ENCODE data around the gene LCN9.

The LCN9 gene, protein sequence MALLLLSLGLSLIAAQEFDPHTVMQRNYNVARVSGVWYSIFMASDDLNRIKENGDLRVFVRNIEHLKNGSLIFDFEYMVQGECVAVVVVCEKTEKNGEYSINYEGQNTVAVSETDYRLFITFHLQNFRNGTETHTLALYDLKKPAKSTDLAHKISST

DNA sequence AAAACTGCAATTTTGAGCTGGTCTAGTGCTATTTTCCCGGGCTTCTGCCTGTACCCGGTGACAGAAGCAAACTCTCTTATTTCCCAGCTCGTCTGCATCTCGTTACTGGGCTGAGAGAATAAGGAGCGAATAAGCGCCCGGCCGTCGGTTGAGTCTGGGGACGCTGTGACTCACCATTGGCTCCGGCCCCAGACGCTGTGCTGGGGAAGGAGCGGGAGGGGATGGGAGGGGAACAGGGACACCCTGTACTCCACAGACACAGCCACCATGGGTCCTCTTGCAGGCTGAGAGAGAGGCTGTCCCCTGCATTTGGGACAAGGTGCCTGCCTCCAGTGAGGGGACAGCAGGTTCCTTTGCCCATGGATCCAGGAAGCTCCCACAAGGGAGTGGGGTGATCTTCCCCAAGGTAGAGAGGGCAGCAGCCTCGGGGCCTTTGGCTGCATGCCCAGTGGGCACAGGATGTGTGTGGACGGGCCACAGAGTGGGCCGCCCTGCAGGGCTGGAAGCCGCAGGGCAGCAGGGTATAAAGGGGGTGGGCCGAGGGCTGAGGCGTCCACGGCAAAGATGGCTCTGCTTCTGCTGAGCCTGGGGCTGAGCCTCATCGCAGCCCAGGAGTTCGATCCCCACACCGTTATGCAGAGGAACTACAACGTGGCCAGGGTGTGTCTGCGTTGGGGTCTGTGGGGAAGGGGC lies at the start of gene LCN9:
TSS of gene LCN9 (plus strand) at position 552 of the 693 bp plus-strand sequence. CDS start at position 565, 13 bp downstream.
- H3K9ac ChIP-seq (ENCODE audit: low read depth, low read length): no peak within 1 kb of the TSS
- no peaks in the 10 kb centered on the region for H3K36me3 ChIP-seq (ENCODE audit: insufficient read depth, low read length)
- peaks cover 3% of the 10 kb centered on the region; the same call in 1 of the 2 replicates for H3K4me1 ChIP-seq (ENCODE audit: insufficient read depth, low read length)
- no peaks in the 10 kb centered on the region for H3K9me3 ChIP-seq (ENCODE audit: control insufficient read depth, insufficient read depth, low read length)

DNA sequence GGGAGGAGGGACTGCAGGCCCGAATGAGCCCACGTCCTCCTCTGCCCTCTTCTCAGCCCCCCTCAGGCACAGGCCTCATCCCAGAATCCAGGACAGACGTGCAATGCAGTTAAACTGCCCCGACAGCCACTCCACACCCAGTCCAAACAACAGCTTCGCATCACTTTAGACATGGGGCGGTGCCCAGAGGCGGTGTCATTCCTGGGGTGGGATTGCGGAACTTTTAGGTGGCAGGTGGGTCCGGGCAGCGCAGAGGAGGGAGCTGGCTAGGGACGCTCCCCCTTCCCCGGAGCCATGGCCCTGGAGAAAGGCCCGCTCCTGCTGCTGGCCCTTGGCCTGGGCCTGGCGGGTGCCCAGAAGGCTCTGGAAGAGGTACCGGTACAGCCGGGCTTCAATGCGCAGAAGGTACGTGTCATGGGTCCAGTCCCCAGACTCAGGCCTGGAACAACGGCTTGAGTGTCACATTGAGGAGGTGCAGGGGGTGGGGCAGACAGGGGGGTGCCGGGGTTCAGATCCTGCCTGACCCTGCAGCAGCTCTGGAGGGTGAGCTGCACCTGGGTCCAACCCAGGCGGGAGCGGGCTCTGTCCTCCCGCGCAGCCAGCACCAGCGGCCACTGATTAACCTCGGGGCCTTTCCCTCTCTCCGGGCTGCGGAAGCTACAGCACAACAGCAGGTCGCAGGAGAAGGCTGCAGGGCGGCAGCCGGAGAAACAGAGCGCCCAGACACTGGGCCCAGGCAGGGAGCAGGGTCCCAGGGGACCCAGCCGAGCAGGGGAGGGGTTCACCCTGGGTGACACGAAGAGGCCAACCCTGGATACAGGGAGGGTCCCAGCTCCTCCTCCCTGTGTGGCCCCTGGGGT lies 48.9 kb upstream of the LCN9 start:
- Histone ChIP-seq H3K9me3 (ENCODE audit: control insufficient read depth, insufficient read depth, low read length) (no peaks in the 10 kb centered on the region), H3K4me1 (ENCODE audit: insufficient read depth, low read length) (no peaks in the 10 kb centered on the region), H3K36me3 (ENCODE audit: insufficient read depth, low read length) (no peaks in the 10 kb centered on the region), H3K9ac (ENCODE audit: low read depth, low read length) (no peak overlapping the region)

DNA sequence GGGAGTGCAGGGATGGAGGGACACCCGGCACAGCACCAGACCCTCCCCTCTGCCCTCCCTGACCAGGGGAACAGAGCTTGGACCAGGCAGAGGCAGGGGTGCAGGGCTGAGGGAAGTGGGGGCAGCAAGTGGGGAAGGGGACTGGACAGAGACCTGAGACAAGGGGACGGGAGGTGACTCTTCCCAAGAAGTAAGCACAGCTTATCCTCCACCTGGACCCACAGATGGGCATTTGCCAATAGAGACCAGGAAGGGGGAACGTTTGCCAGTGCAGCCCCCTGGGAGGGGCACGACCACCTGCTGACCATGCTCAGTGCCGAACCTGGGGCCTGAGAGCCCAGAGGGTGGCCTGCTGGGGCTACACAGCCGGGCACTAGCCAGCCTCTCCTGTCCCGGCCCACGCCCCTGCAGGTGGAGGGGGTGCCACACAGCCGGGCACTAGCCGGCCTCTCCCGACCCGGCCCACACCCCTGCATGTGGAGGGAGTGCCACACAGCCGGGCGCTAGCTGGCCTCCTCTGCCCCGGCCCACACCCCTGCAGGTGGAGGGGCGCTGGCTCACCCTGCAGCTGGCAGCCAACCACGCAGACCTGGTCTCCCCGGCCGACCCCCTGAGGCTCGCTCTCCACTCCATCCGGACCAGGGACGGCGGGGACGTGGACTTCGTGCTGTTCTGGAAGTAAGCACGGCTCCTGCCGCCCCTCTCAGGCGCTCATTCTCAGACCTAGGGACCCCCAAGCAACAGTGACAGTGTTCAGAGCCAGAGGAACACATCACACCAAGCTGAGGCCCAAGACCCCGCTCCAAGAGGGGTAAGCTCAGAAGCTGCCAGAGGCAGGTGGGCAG lies 48.1 kb upstream of the LCN9 start:
- no peaks in the 10 kb centered on the region for H3K9me3 ChIP-seq (ENCODE audit: control insufficient read depth, insufficient read depth, low read length)
- H3K4me1 ChIP-seq (ENCODE audit: insufficient read depth, low read length): no peaks in the 10 kb centered on the region
- no peak overlapping the region for H3K9ac ChIP-seq (ENCODE audit: low read depth, low read length)
- H3K36me3 ChIP-seq (ENCODE audit: insufficient read depth, low read length): no peaks in the 10 kb centered on the region

DNA sequence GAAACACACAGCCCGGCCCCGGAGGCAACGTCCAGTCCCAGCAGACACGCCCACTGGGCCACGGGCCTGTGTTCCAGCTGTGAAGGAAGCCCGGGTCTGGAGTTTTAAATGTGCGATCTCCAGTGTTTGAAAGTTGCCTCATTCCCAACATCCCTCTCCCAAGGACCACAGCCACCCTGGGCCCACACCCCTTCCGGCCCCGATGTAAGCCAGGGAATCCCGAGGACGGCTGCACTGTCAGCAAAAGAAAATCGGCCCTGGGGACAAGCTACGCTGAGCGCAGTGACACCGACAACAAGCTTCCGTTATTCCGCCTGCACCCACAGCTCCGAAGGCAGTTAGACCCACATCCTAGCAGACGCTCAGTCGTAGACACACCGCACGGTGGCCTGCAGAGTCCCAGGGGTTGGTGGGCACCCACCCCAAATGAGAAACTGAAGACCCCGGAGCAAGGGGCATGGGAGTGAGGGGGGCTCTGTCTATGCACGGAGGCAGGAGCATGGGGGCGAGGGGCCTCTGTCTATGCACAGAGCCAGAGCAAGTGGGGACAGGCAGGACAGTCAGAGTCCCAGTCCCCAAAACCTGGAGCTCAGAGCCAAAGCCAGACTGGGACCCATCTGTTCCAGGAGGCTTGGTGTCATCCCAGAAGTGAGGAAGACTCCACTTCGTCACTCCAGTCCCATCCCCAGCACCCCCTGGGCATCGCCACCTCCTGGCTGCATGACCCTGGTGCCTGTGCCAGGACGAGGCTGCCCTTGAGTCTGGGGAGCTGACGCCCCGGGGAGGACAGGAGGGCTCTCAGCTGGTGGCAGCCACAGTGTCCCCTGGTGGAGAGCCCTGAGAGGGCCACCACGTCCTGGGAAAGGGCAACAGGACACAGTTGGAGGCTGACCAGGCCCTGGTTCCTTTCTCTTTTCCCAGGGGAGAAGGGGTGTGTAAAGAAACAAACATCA lies 47.2 kb upstream of the LCN9 start:
- Histone ChIP-seq H3K9me3 (ENCODE audit: control insufficient read depth, insufficient read depth, low read length) (no peaks in the 10 kb centered on the region), H3K9ac (ENCODE audit: low read depth, low read length) (no peak overlapping the region)

DNA sequence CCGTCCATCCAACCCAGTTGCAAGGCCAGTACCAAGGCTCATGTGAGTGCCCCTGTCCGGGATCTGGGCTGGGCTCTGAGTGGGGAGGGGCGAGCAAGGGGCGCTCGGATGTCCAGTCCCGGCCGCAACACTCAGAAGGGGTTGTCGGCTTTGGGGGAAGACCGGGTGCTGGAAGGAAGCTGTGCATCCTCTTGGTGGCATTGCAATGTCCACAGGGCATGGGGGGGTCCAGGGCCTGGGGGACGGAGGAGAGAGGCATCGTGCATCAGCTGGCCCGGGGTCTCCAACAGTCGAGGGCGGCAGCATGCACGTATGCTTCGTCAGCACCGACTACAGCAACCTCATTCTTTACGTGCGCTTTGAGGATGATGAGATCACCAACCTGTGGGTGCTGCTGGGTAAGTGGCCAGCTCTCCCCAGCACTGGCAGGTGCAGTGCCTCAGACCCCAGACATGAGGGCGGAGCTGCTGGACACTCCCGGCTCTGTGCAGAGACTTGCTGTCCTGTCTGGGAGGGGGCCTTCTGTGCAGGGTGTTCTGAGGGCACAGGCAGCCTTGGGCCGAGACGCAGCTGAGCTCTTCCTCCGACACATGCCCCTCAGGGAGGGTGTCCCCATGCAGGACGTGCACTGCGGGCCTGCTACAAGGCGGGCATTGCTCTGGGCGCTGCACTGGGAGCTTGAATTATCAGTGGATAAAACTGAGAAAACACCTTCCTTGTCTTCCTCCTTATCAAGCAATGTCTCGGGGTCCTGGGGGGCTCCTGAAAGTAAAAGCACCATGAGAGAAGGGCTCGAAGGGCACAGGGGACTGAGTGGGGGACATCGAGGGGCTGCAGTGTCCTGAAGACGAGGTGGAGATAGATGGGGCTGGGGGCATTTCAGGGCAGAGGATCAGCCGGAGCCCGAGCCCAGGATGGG lies 46.2 kb upstream of the LCN9 start:
- Histone ChIP-seq H3K9ac (ENCODE audit: low read depth, low read length) (no peak overlapping the region), H3K36me3 (ENCODE audit: insufficient read depth, low read length) (no peaks in the 10 kb centered on the region), H3K9me3 (ENCODE audit: control insufficient read depth, insufficient read depth, low read length) (no peaks in the 10 kb centered on the region), H3K4me1 (ENCODE audit: insufficient read depth, low read length) (no peaks in the 10 kb centered on the region)

More for the DNA sequence above, 47.2 kb upstream of the LCN9 start:
- Histone ChIP-seq H3K4me1 (ENCODE audit: insufficient read depth, low read length) (no peaks in the 10 kb centered on the region), H3K36me3 (ENCODE audit: insufficient read depth, low read length) (no peaks in the 10 kb centered on the region)

DNA sequence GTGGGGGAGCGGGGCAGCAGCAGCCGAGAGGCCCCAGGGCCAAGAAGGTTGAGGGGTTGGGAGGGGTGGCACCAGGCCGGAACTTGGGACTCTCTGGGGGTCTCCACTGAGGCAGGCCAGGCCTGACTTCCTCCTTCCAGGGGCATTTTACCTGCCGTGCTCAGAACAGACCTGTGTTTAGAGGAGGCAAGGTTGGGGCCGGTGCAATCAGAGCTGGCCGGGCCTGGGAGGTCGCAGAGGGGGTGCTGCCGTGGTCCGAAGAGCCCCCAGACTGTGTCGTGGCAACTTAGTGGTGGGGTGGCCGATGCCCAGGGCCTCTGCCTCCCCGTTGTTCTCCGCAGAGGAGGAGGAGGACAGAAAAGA lies 45.6 kb upstream of the LCN9 start:
- H3K36me3 ChIP-seq (ENCODE audit: insufficient read depth, low read length): no peaks in the 10 kb centered on the region
- no peaks in the 10 kb centered on the region for H3K4me1 ChIP-seq (ENCODE audit: insufficient read depth, low read length)
- no peaks in the 10 kb centered on the region for H3K9me3 ChIP-seq (ENCODE audit: control insufficient read depth, insufficient read depth, low read length)
- H3K9ac ChIP-seq (ENCODE audit: low read depth, low read length): no peak overlapping the region

DNA sequence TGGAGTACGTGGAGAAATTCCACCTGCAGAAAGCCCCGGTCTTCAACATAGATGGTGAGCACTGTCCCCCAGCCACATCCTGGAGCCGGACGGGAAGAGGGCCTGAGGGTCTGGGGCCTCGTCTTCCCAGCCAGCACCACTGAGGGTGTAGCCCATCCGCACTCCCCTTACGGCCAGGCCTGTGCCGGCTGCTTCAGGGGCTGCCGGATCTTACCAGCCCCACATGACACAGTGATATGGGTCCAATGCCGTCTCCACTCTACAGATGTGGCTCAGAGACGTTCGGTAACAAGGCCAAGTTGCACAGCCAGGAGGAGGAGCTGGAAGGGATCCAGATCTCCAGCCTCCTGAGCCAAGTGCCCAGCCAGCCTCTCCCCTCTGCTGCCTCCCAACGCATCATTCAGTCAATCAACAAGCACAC lies 45.1 kb upstream of the LCN9 start:
- H3K36me3 ChIP-seq (ENCODE audit: insufficient read depth, low read length): no peaks in the 10 kb centered on the region
- no peaks in the 10 kb centered on the region for H3K9me3 ChIP-seq (ENCODE audit: control insufficient read depth, insufficient read depth, low read length)
- no peaks in the 10 kb centered on the region for H3K4me1 ChIP-seq (ENCODE audit: insufficient read depth, low read length)
- no peak overlapping the region for H3K9ac ChIP-seq (ENCODE audit: low read depth, low read length)

DNA sequence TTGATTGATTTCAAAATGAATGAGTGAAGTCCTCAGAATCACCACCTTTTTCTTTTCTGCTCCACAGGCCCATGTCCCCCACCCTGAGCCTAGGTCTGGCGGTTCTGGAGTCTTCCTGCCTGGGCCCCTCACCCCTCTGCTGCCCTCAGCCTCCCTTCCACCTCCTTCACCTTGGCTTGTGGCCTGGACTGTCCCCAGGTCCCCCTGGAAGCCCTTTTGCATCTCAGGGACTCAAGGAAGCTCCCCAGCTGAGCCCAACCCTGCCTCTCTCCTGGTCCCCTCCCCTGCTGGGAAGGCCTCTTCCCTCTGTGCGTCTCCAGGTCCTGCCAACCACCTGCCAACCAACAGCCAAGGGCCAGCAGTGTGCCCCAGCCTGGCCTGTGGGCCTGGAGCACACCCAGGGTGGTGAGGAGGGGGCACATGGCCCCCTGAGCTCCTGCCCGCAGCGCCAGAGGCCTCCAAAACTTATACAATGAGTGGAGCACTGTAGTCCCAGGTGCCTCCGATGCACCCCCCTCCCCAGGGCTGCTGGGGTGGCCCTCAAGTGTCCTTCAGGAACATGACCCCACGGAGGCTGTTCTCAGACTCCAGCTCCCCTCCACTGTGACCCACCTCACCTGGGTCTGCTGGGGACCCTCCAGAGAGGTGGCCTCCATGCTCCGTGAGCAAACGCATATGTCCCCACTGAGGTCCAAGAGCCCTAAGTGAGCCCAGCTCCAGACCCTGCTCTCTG lies 44.1 kb upstream of the LCN9 start:
- no peaks in the 10 kb centered on the region for H3K9me3 ChIP-seq (ENCODE audit: control insufficient read depth, insufficient read depth, low read length)
- H3K9ac ChIP-seq (ENCODE audit: low read depth, low read length): no peak overlapping the region
- H3K36me3 ChIP-seq (ENCODE audit: insufficient read depth, low read length): no peaks in the 10 kb centered on the region
- no peaks in the 10 kb centered on the region for H3K4me1 ChIP-seq (ENCODE audit: insufficient read depth, low read length)

DNA sequence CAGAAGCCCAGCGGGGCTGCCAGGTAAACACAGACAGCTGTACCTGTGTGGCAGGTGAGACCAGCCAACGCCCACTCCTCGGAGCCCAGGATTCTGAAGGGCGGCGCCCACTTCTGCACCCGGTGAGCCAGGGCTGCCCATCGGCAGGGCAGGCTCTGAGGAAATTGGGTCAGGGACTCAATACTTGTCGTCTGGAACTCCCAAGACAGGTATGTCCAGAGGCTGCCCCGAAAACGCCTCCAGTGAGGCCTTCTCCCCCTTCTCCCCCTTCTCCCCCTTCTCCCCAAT lies 43.6 kb upstream of the LCN9 start:
- H3K4me1 ChIP-seq (ENCODE audit: insufficient read depth, low read length): no peaks in the 10 kb centered on the region
- no peaks in the 10 kb centered on the region for H3K9me3 ChIP-seq (ENCODE audit: control insufficient read depth, insufficient read depth, low read length)
- H3K9ac ChIP-seq (ENCODE audit: low read depth, low read length): no peak overlapping the region
- H3K36me3 ChIP-seq (ENCODE audit: insufficient read depth, low read length): no peaks in the 10 kb centered on the region

DNA sequence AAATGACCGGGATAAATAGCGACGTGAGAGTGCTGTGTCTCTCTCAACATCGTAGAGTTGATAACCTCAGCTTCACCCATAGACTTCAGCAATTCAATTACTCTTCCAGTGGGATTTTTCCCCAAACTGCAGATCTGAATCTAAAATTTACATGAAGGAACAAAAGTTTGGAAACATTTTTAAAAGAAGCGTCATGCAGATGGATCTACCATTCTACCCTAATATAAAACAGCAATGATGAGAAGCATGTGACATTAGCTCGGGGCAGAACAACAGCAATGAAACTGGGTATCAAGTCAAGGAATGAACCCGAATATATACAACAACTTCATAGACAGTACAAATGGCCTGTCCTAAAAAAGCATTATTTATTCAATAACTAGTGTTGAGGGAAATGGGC lies 42.6 kb upstream of the LCN9 start:
- Histone ChIP-seq H3K4me1 (ENCODE audit: insufficient read depth, low read length) (no peaks in the 10 kb centered on the region), H3K9me3 (ENCODE audit: control insufficient read depth, insufficient read depth, low read length) (no peaks in the 10 kb centered on the region), H3K36me3 (ENCODE audit: insufficient read depth, low read length) (no peaks in the 10 kb centered on the region), H3K9ac (ENCODE audit: low read depth, low read length) (no peak overlapping the region)

DNA sequence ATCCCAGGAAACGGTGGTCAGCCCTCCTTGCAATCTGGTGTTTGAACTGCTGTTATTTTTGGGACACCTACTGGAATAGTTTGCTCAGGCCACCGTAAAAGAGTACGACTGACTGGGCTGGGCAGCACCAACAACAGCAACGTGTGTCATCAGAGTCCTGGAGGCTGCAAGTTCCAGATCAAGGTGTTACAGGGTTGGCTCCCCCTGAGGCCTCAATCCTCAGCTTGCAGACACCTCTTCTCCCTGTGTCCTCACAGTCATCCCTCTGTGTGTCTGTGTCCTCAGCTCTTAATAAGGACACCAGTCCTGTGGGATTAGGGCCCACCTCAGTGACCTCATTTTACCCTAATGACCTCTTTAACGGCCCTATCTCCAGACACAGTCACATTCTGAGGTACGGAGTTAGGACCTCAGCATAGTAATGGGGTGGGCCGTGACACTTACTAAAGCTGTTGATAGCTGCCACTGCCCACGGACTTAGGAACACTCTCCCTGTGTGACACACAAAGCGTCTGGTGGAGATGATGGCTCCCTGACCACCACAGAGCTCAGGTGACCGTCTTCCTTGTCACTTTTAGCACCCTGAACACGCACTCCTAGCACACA lies 40.6 kb upstream of the LCN9 start:
- Histone ChIP-seq H3K9me3 (ENCODE audit: control insufficient read depth, insufficient read depth, low read length) (no peaks in the 10 kb centered on the region; the same call in 1 of the 2 replicates), H3K9ac (ENCODE audit: low read depth, low read length) (no peak overlapping the region), H3K4me1 (ENCODE audit: insufficient read depth, low read length) (no peaks in the 10 kb centered on the region), H3K36me3 (ENCODE audit: insufficient read depth, low read length) (no peaks in the 10 kb centered on the region)

DNA sequence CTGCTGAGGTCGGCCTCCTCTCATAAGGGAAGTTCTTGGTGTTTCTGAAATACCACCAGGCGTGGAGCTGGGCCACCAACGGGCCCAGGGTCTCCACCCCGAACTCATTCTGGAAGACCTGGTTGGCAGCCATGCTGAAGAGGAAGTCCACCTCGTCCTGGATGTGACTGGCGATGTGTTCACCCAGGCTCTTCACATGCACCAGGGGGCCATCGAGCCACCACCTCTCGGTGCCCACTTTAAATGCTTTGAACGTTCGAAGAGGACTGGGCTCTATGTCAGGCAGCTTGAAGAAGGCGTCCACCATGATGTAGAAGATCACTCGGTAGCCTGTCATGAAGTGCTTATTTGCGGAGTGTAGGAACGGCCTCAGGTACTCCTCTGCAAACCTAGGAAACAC lies 38.8 kb upstream of the LCN9 start:
- Histone ChIP-seq H3K9me3 (ENCODE audit: control insufficient read depth, insufficient read depth, low read length) (no peaks in the 10 kb centered on the region; the same call in 1 of the 2 replicates), H3K9ac (ENCODE audit: low read depth, low read length) (no peak overlapping the region), H3K36me3 (ENCODE audit: insufficient read depth, low read length) (no peaks in the 10 kb centered on the region), H3K4me1 (ENCODE audit: insufficient read depth, low read length) (no peaks in the 10 kb centered on the region)
